Right atrium auricular region (tissue), 2 donors: ENCODE measurements around the gene CRIM1. TPM values are rescaled to one million over a fixed set of nuclear protein-coding genes. Genes with fewer than 3 reads are reported as not detected.

Source experiments
- DNase-seq: peaks from one replicate; pipeline ENCODE4 v3.0.0-alpha.2; 2019; ENCODE audit warnings: low spot score
- H3K27ac ChIP-seq, 2 donors: fragments of 200-600 bp; sonication (generic); 1 replicate in 1 of 2; 2 replicates in 1 of 2; pipeline ENCODE4 v1.5.1; 2016 to 2019
- H3K27me3 ChIP-seq, 2 donors: fragments of 200-600 bp; sonication (generic); one replicate each; pipeline versions ENCODE4 v1.5.1 to v1.6.0; 2017 to 2019
- H3K36me3 ChIP-seq: fragments of 200-600 bp; sonication (generic); one replicate; pipeline ENCODE4 v1.5.1; 2016
- H3K4me1 ChIP-seq, 2 donors: fragments of 200-600 bp; sonication (generic); one replicate each; pipeline versions ENCODE4 v1.5.1 to v1.6.0; 2017 to 2019
- H3K4me3 ChIP-seq, 2 donors: fragments of 200-600 bp; sonication (generic); 1 replicate in 1 of 2; 2 replicates in 1 of 2; pipeline ENCODE4 v1.5.1; 2017 to 2019; ENCODE audit warnings: mild to moderate bottlenecking in 1 of 2, moderate library complexity in 1 of 2
- H3K9me3 ChIP-seq, 2 donors: fragments of 200-600 bp; sonication (generic); one replicate each; pipeline ENCODE4 v1.5.1; 2019
- total RNA-seq, 2 donors: library from RNA; depleted of rRNA; stranded (reverse); fragments of >200 nt; gene quantifications; one replicate each; pipeline ENCODE4 v1.1.0, GENCODE V29; 2016
- TF ChIP-seq, protein P1 (sequence below), 2 donors: fragments of 200-600 bp; sonication (generic); IDR thresholded peaks; one replicate each; pipeline ENCODE4 v1.5.1; 2019; ENCODE audit warnings: antibody characterized with exemption in 2 of 2

The CRIM1 gene
- total RNA-seq, 2 donors from 2014 or later, result 49.1 to 71.3 TPM

DNA sequence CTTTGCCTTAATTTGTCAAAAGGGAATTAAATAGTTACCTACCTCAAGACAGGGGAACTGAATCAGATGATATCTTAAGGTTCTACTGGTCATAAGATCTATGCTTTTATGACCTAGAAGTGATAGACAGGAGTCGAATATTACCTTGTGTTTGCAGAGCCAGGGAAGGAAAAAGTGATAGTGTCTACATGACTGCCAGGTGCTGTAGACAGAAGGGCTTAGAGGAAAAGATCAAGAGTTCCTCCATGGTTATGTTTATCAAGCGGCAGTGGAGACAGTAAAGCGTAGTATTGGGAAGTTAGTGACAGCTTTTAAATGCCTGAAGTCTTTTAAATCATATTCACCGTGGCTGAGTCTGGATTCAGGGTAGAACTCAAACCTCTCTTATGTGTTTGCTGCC is 11.9 kb downstream of the CRIM1 start:
- no peak for DNase-seq
- TF ChIP-seq, protein P1, sequence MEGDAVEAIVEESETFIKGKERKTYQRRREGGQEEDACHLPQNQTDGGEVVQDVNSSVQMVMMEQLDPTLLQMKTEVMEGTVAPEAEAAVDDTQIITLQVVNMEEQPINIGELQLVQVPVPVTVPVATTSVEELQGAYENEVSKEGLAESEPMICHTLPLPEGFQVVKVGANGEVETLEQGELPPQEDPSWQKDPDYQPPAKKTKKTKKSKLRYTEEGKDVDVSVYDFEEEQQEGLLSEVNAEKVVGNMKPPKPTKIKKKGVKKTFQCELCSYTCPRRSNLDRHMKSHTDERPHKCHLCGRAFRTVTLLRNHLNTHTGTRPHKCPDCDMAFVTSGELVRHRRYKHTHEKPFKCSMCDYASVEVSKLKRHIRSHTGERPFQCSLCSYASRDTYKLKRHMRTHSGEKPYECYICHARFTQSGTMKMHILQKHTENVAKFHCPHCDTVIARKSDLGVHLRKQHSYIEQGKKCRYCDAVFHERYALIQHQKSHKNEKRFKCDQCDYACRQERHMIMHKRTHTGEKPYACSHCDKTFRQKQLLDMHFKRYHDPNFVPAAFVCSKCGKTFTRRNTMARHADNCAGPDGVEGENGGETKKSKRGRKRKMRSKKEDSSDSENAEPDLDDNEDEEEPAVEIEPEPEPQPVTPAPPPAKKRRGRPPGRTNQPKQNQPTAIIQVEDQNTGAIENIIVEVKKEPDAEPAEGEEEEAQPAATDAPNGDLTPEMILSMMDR (IDR thresholded peaks at IDR 0.05), result no peak
- H3K36me3 ChIP-seq, result no peaks in the 10 kb centered on the region
- no peaks in the 10 kb centered on the region for H3K9me3 ChIP-seq
- no peak overlapping the region for H3K27ac ChIP-seq
- no peak overlapping the region for H3K4me3 ChIP-seq
- no peaks in the 10 kb centered on the region for H3K27me3 ChIP-seq
- H3K4me1 ChIP-seq, result peaks cover 0 to 62% of the 10 kb centered on the region in 2 donors

DNA sequence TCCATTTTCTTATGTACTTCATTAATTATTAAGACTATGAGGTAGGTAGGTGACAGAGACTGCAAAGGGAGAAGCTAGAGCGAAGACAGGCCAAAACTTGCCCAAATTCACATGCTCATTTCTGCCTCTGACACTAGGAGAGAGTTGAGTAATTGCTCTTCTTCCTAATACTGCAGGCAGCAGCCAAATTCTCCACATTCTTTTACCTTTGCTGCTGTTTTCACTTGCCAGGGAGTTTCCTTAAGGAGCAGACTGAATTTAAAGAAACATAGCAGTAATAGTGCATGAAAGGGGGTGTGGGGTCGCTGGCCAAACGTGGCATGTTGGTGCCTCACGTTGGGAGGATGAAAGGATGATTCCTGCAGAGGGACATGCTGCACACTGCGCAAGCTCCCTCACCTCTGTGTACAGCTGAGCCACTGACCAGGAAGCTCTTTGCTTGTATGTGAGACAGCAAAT is 12.3 kb downstream of the CRIM1 start:
- Histone ChIP-seq H3K4me1 (peaks cover 0 to 66% of the 10 kb centered on the region in 2 donors), H3K27me3 (no peaks in the 10 kb centered on the region), H3K4me3 (no peak overlapping the region), H3K9me3 (no peaks in the 10 kb centered on the region), H3K36me3 (no peaks in the 10 kb centered on the region), H3K27ac (no peak overlapping the region)
- DNase-seq, result no peak
- TF ChIP-seq, protein P1 (IDR thresholded peaks at IDR 0.05), result no peak

DNA sequence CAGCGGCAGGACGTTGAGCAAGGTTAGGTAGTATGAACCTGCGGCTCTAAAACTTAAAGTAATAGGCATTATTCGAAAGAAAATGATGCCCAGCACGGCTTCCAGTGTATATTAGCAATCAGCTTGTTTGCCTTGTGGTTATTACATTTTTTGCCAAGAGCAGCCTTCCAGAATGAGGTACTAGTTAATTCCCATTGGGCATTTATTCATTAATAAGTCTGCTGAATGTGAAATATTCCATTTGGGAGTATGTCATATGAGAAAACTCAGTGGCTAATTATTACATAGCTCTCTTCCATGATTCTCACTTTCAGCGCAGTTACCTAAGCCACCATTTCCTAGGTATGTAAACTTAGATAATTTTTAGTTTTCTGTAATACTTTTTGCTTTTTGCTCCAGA is 12.9 kb downstream of the CRIM1 start:
- no peak overlapping the region for H3K4me3 ChIP-seq
- no peak for DNase-seq
- H3K27me3 ChIP-seq, result no peaks in the 10 kb centered on the region
- no peaks in the 10 kb centered on the region for H3K36me3 ChIP-seq
- TF ChIP-seq, protein P1 (IDR thresholded peaks at IDR 0.05), result no peak
- H3K27ac ChIP-seq, result no peak overlapping the region
- peaks cover 0 to 72% of the 10 kb centered on the region in 2 donors for H3K4me1 ChIP-seq
- H3K9me3 ChIP-seq, result no peaks in the 10 kb centered on the region

DNA sequence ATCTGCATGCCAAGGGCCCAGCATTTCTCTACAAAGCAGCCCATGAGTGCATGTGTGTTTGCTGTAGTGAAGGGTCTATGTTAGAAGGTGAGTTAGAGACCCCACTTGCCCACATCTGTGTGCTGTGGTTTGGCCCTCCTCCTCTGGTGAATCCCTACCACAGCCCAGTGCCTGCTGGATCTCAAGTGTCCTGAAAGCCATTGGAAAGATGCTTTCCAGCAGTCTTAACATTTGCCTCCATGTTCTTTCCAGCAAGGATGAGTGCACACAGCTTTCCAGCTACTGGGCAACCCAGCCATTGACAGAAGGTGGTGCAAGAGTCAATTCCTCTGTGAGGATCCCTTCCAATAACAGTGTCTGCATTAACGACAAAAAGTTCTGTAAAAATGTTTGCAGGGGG is 13.6 kb downstream of the CRIM1 start:
- Histone ChIP-seq H3K4me1 (peaks cover 0 to 76% of the 10 kb centered on the region in 2 donors), H3K9me3 (no peaks in the 10 kb centered on the region), H3K27ac (no peak overlapping the region), H3K36me3 (no peaks in the 10 kb centered on the region), H3K27me3 (no peaks in the 10 kb centered on the region), H3K4me3 (no peak overlapping the region)
- TF ChIP-seq, protein P1 (IDR thresholded peaks at IDR 0.05), result no peak
- DNase-seq, result no peak

DNA sequence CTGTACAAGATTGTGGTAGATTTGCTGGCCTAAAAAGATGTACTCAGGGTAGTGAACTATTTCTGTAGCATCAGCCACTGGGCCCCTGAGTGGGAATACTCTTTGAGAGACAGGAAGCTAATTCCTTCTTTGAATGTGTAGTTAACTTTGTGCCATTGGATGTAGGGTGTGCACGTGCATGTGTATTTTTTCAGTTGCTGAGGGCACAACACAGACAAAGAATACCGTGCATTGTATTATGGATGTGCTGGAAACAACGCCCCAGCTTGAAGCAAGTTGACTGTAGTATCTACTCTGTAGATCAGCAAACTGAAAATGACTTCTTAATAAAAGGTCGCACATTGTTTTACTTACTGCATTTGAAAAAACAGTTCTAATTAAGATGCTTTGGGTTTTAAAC is 14.1 kb downstream of the CRIM1 start:
- H3K9me3 ChIP-seq, result no peaks in the 10 kb centered on the region
- H3K27ac ChIP-seq, result no peak overlapping the region
- no peaks in the 10 kb centered on the region for H3K27me3 ChIP-seq
- no peak for DNase-seq
- peaks cover 0 to 75% of the 10 kb centered on the region in 2 donors for H3K4me1 ChIP-seq
- H3K4me3 ChIP-seq, result no peak overlapping the region
- H3K36me3 ChIP-seq, result no peaks in the 10 kb centered on the region
- TF ChIP-seq, protein P1 (IDR thresholded peaks at IDR 0.05), result no peak

DNA sequence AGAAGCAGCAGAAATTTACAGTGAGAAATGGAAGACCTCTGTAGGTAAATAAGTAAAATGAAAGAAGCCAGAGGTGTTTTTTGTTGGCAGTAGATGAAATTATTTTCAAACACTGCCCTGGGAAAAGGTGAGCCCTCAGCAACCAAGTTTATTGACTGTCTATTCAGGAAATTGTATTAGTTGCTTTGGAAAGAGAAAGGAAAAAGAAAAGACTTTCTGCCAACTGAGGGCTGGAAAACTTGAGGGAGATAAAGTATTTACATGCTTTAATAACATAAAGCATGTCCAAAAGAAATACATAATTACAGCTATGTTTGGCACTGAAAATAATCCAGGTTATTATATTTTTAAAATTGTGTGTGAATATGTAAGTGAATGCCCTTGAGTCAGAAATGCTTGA is 14.7 kb downstream of the CRIM1 start:
- Histone ChIP-seq H3K36me3 (no peaks in the 10 kb centered on the region), H3K4me1 (peaks cover 0 to 75% of the 10 kb centered on the region in 2 donors), H3K27me3 (no peaks in the 10 kb centered on the region), H3K4me3 (no peak overlapping the region), H3K9me3 (no peaks in the 10 kb centered on the region), H3K27ac (no peak overlapping the region)
- no peak for DNase-seq
- TF ChIP-seq, protein P1 (IDR thresholded peaks at IDR 0.05), result no peak
